ENCODE measurements around the gene CRYZ.
A peak's percentile ranks its signal among the peaks of the same experiment; 100 is the strongest.

CRYZ gene, protein sequence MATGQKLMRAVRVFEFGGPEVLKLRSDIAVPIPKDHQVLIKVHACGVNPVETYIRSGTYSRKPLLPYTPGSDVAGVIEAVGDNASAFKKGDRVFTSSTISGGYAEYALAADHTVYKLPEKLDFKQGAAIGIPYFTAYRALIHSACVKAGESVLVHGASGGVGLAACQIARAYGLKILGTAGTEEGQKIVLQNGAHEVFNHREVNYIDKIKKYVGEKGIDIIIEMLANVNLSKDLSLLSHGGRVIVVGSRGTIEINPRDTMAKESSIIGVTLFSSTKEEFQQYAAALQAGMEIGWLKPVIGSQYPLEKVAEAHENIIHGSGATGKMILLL

DNA sequence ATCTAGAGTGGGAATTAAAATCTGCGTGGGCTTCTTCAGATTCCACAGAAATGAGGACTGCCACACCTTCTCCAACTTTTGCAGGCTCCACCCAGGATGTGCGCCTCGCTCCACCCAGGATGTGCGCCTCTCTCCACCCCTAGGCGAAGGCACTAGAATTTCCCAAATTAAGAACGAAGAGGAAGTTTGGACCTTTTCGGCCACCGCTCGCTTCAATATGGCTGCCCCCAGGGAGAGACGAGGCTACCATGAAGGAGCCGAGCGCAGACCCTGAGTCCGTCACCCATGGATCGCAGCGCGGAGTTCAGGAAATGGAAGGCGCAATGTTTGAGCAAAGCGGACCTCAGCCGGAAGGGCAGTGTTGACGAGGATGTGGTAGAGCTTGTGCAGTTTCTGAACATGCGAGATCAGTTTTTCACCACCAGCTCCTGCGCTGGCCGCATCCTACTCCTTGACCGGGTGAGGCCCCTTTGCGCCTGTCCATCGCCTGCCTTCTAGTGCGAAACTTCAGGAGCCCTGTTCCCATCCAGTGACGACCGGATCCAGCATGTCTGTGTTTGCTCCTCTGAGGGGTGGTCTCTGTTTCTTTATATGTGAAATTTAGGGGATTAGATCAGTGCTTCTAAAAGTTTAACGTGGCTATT, at the start of gene CRYZ, which contains the start of gene TYW3:
Gene CRYZ (minus strand): TSS at position 91 of the 644 bp plus-strand sequence. CDS start 8,229 bp downstream, outside the sequence.
Gene TYW3 (plus strand): TSS at position 193 of the 644 bp plus-strand sequence. CDS start 93 bp downstream, at position 286.
- Histone ChIP-seq H3K9ac (no peak within 1 kb of the TSS), H3K4me2 (ENCODE audit: low read length) (peak within 1 kb of the TSS; percentile 90), H3K27me3 (ENCODE audit: control insufficient read depth, insufficient read depth, low read length) (no peaks in the 10 kb centered on the region), H3K4me3 (ENCODE audit: low read depth, low read length) (peak within 1 kb of the TSS; percentile 85), H2AFZ (peak within 1 kb of the TSS; percentile 11), H3K9me3 (ENCODE audit: control insufficient read depth, low read length) (no peaks in the 10 kb centered on the region), H3K27ac (peak within 1 kb of the TSS; percentile 44), H3K36me3 (ENCODE audit: control insufficient read depth, insufficient read depth, low read length) (no peaks in the 10 kb centered on the region), H3K79me2 (no peaks in the 10 kb centered on the region), H3K4me1 (no peaks in the 10 kb centered on the region)
- TF ChIP-seq, protein P1, sequence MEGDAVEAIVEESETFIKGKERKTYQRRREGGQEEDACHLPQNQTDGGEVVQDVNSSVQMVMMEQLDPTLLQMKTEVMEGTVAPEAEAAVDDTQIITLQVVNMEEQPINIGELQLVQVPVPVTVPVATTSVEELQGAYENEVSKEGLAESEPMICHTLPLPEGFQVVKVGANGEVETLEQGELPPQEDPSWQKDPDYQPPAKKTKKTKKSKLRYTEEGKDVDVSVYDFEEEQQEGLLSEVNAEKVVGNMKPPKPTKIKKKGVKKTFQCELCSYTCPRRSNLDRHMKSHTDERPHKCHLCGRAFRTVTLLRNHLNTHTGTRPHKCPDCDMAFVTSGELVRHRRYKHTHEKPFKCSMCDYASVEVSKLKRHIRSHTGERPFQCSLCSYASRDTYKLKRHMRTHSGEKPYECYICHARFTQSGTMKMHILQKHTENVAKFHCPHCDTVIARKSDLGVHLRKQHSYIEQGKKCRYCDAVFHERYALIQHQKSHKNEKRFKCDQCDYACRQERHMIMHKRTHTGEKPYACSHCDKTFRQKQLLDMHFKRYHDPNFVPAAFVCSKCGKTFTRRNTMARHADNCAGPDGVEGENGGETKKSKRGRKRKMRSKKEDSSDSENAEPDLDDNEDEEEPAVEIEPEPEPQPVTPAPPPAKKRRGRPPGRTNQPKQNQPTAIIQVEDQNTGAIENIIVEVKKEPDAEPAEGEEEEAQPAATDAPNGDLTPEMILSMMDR (IDR thresholded peaks at IDR 0.05): no peak

DNA sequence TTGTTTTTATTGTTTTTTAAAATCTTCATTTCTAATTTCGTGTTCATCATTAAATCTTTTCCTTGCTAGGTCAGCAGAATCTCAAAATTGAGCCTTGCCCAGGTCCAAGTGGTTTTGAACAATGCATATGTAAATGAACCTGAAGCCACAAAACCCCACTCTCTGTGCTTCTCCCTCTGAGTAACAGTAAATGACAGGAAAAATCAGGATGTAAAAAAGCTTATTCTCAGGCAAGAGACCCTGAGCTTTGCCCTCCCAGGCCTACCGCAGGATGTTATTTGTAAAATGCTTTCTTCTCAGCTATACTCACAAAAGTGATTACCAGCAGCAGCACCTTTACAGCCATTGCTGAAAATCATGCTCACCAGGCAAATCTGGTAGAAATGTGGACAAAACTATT, 47.7 kb upstream of the CRYZ start:
- H3K79me2 ChIP-seq: no peaks in the 10 kb centered on the region
- no peak overlapping the region for H3K9ac ChIP-seq
- no peaks in the 10 kb centered on the region for H3K27me3 ChIP-seq (ENCODE audit: control insufficient read depth, insufficient read depth, low read length)
- H3K36me3 ChIP-seq (ENCODE audit: control insufficient read depth, insufficient read depth, low read length): no peaks in the 10 kb centered on the region
- no peak overlapping the region for H3K27ac ChIP-seq
- H2AFZ ChIP-seq: no peak overlapping the region
- TF ChIP-seq, protein P1 (IDR thresholded peaks at IDR 0.05): no peak
- H3K4me1 ChIP-seq: no peaks in the 10 kb centered on the region
- no peak overlapping the region for H3K4me3 ChIP-seq (ENCODE audit: low read depth, low read length)
- no peaks in the 10 kb centered on the region for H3K9me3 ChIP-seq (ENCODE audit: control insufficient read depth, low read length)
- H3K4me2 ChIP-seq (ENCODE audit: low read length): no peak overlapping the region

DNA sequence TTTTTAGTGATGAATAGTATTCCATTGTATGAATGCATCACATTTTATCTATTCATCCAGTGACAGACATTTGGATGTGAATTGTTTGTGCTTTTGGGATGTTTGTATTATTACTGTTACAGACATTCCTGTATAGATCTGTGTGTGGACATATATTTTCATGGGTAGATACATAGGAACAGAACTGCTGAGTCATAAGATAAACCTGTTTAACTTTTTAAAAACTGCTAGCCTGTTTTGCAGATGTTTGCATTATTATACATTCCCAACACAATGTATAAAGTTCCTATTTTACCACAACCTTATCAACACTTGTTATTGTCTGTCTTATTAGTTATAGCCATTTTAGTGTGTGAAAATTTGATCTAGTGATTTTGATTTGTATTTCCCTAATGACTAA, 46.9 kb upstream of the CRYZ start:
- no peak overlapping the region for H3K9ac ChIP-seq
- TF ChIP-seq, protein P1 (IDR thresholded peaks at IDR 0.05): no peak
- no peak overlapping the region for H3K4me3 ChIP-seq (ENCODE audit: low read depth, low read length)
- H2AFZ ChIP-seq: no peak overlapping the region
- H3K79me2 ChIP-seq: no peaks in the 10 kb centered on the region
- no peaks in the 10 kb centered on the region for H3K9me3 ChIP-seq (ENCODE audit: control insufficient read depth, low read length)
- H3K4me1 ChIP-seq: no peaks in the 10 kb centered on the region
- H3K27me3 ChIP-seq (ENCODE audit: control insufficient read depth, insufficient read depth, low read length): no peaks in the 10 kb centered on the region
- no peak overlapping the region for H3K4me2 ChIP-seq (ENCODE audit: low read length)
- H3K36me3 ChIP-seq (ENCODE audit: control insufficient read depth, insufficient read depth, low read length): no peaks in the 10 kb centered on the region
- H3K27ac ChIP-seq: no peak overlapping the region

DNA sequence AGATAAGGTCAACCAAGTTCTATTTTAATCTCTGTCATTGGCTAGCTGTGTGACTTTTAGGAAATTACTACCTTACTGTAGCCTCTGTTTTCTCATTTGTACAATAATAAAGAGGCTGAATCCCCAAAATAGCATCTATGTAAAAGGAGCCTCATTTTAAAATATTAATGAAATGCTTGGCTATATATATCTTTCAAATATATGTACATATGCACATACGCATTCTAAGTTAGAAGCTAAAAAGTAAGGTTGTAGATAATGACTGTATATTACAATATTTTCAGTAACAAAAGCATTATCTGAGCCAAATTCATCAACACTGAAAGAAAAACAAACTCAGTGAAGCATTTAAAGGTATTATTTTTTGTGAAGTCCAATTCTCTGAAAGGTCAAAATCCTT, 44.7 kb upstream of the CRYZ start:
- no peak overlapping the region for H3K4me3 ChIP-seq (ENCODE audit: low read depth, low read length)
- H3K4me2 ChIP-seq (ENCODE audit: low read length): no peak overlapping the region
- no peaks in the 10 kb centered on the region for H3K27me3 ChIP-seq (ENCODE audit: control insufficient read depth, insufficient read depth, low read length)
- H2AFZ ChIP-seq: no peak overlapping the region
- TF ChIP-seq, protein P1 (IDR thresholded peaks at IDR 0.05): no peak
- H3K9ac ChIP-seq: no peak overlapping the region
- H3K36me3 ChIP-seq (ENCODE audit: control insufficient read depth, insufficient read depth, low read length): no peaks in the 10 kb centered on the region
- no peaks in the 10 kb centered on the region for H3K79me2 ChIP-seq
- no peaks in the 10 kb centered on the region for H3K9me3 ChIP-seq (ENCODE audit: control insufficient read depth, low read length)
- no peaks in the 10 kb centered on the region for H3K4me1 ChIP-seq
- H3K27ac ChIP-seq: no peak overlapping the region

Measured in parathyroid adenoma (tissue), 2 donors.